Vagina (tissue), 2 donors: Measurements from ENCODE around the gene RAN. TPM values are rescaled to one million over a fixed set of nuclear protein-coding genes. Genes with fewer than 3 reads are reported as not detected.
"Not testable (repeated sequence)": the region's sequence is repeated elsewhere in the genome, so short reads cannot be mapped to it uniquely, and the experiment has no call there.

Experiments
- DNase-seq, 2 donors: peaks; one replicate each; pipeline ENCODE4 v3.0.0-alpha.2; 2017; ENCODE audit errors: extremely low spot score in 2 of 2
- H3K27ac ChIP-seq: fragments of 200-600 bp; sonication (generic); one replicate; pipeline ENCODE4 v1.5.1; 2019
- H3K27me3 ChIP-seq: fragments of 200-600 bp; sonication (generic); one replicate; pipeline ENCODE4 v1.5.1; 2019
- H3K36me3 ChIP-seq, 2 donors: fragments of 200-600 bp; sonication (generic); one replicate each; pipeline ENCODE4 v1.5.1; 2017 to 2019
- H3K4me1 ChIP-seq: fragments of 200-600 bp; sonication (generic); one replicate; pipeline ENCODE4 v1.5.1; 2019
- H3K4me3 ChIP-seq, 2 donors: fragments of 200-600 bp; sonication (generic); 1 replicate in 1 of 2; 2 replicates in 1 of 2; pipeline ENCODE4 v1.5.1; 2016 to 2019
- H3K9me3 ChIP-seq: fragments of 200-600 bp; sonication (generic); one replicate; pipeline ENCODE4 v1.5.1; 2019
- POLR2A ChIP-seq, 2 donors: fragments of 450-650 bp; IDR thresholded peaks; one replicate each; pipeline ENCODE4 v1.6.1; 2017; ENCODE audit warnings: antibody characterized with exemption in 2 of 2, mild to moderate bottlenecking in 2 of 2, moderate library complexity in 2 of 2
- POLR2AphosphoS5 ChIP-seq, 2 donors: sonication (generic); formaldehyde crosslinking; IDR thresholded peaks; one replicate each; pipeline ENCODE4 v1.9.0; 2017; ENCODE audit warnings: antibody characterized with exemption in 2 of 2, mild to moderate bottlenecking in 2 of 2, low read depth in 1 of 2; ENCODE audit not compliant: insufficient read depth in 1 of 2
- intact Hi-C: fragments of 100-400 bp; cut with DNase I; formaldehyde crosslinking; loops from one replicate; pipeline ENCODE4 v1.15.1; 2023
- total RNA-seq: library from RNA; depleted of rRNA; stranded (reverse); fragments of >200 nt; gene quantifications from one replicate; pipeline ENCODE4 v1.2.3, GENCODE V29; 2016
- TF ChIP-seq, protein P1 (sequence below), 3 experiments: fragments of 450-650 bp in 2 of 3; fragments of 200-600 bp in 1 of 3; sonication (generic) in 1 of 3; IDR thresholded peaks; one replicate each; pipeline ENCODE4 v1.5.1; 2017 to 2019; ENCODE audit warnings: antibody characterized with exemption in 3 of 3, mild to moderate bottlenecking in 2 of 3, moderate library complexity in 2 of 3

Gene RAN
- total RNA-seq, 1 donor from 2014 or later, result 250 TPM

DNA sequence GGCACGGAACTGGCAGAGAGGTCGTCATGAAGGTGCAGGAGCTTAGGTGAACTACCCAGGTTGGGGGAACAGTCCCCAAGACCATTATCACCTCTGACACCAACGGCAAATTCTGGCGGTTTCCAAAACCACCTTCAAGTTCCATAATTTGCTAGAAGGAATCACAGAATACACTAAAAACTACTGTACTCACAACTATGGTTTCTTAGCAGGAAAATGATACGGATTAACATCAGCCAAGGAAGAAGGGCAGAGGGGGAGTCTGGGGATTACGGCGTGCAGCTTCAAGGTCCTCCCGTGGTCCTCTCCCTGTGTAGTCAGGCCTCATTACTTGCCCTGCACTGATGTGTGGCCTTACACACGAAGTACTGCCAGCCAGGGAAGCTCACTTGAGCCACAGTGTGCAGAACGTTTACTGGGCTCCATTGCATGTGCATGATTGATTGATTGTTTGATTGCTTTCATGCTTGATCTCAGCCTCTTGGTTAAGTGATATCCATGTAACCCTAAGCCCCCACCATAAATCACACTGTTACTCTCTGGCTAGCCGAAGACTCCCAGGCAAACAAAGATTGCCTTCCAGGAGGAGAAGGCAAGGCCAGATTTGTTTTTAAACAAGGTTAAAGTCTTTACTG, 32.0 kb upstream of the RAN start:
- intact Hi-C loops, result no loop called here

DNA sequence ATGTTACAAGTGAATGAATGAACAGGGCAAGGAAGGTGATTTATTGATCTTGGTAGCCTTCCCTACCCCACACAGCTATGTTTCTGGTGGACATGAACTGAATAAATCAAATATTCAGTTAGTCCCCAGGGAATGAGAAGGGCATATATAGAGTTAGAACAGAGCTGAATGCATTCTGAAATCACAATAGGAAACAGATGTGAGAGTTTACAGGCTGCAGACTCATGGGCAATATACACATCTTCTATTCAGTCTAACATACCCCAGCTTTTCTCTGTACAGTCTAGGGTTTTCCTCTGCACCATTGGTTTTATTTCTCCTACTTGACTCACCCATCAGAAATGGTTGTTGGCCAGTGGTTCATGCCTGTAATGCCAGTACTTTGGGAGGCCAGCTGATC, 25.5 kb upstream of the RAN start:
- DNase-seq, result no peak

More for the DNA sequence above, 32.0 kb upstream of the RAN start:
- Histone ChIP-seq H3K36me3 (no peaks in the 10 kb centered on the region), H3K9me3 (no peaks in the 10 kb centered on the region), H3K4me1 (peaks cover 15% of the 10 kb centered on the region), H3K4me3 (peak overlapping the region; percentile 69 to 94), H3K27me3 (no peaks in the 10 kb centered on the region), H3K27ac (no peak overlapping the region)
- TF ChIP-seq POLR2A (IDR thresholded peaks at IDR 0.05) (no peak), POLR2AphosphoS5 (IDR thresholded peaks at IDR 0.05; ENCODE audit: insufficient read depth in 1 of 2, low read depth in 1 of 2) (no peak)
- TF ChIP-seq, protein P1, sequence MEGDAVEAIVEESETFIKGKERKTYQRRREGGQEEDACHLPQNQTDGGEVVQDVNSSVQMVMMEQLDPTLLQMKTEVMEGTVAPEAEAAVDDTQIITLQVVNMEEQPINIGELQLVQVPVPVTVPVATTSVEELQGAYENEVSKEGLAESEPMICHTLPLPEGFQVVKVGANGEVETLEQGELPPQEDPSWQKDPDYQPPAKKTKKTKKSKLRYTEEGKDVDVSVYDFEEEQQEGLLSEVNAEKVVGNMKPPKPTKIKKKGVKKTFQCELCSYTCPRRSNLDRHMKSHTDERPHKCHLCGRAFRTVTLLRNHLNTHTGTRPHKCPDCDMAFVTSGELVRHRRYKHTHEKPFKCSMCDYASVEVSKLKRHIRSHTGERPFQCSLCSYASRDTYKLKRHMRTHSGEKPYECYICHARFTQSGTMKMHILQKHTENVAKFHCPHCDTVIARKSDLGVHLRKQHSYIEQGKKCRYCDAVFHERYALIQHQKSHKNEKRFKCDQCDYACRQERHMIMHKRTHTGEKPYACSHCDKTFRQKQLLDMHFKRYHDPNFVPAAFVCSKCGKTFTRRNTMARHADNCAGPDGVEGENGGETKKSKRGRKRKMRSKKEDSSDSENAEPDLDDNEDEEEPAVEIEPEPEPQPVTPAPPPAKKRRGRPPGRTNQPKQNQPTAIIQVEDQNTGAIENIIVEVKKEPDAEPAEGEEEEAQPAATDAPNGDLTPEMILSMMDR (IDR thresholded peaks at IDR 0.05), result no peak
- no peak for DNase-seq

DNA sequence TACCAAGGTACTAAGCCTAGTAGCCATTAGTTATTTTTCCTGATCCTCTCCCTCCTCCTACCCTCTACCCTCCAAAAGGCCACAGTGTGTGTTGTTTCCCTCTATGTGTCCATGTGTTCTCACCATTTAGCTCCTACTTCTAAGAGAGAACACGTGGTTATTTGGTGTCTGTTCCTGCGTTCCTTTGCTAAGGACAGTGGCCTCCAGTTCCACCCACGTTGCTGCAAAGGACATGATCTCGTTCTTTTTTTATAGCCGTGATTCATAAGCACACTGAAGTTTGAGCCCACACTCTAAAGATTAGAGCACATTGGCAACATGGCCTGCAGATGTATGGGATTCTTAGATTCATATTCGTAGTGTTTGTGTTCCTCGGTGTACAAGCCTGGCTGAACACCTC, 24.8 kb upstream of the RAN start:
- Histone ChIP-seq H3K27me3 (no peaks in the 10 kb centered on the region), H3K4me3 (no peak overlapping the region), H3K36me3 (no peaks in the 10 kb centered on the region), H3K9me3 (no peaks in the 10 kb centered on the region), H3K27ac (no peak overlapping the region), H3K4me1 (no peaks in the 10 kb centered on the region)
- no peak for TF ChIP-seq POLR2A (IDR thresholded peaks at IDR 0.05)
- TF ChIP-seq, protein P1 (IDR thresholded peaks at IDR 0.05), result no peak
- no peak for TF ChIP-seq POLR2AphosphoS5 (IDR thresholded peaks at IDR 0.05; ENCODE audit: insufficient read depth in 1 of 2, low read depth in 1 of 2)
- intact Hi-C loops, result no loop called here
- no peak for DNase-seq

More for the DNA sequence above, 25.5 kb upstream of the RAN start:
- Histone ChIP-seq H3K27me3 (no peaks in the 10 kb centered on the region), H3K4me1 (no peaks in the 10 kb centered on the region), H3K36me3 (no peaks in the 10 kb centered on the region), H3K4me3 (no peak overlapping the region), H3K9me3 (no peaks in the 10 kb centered on the region), H3K27ac (no peak overlapping the region)
- intact Hi-C loops, result no loop called here
- TF ChIP-seq, protein P1 (IDR thresholded peaks at IDR 0.05), result no peak
- TF ChIP-seq POLR2AphosphoS5 (IDR thresholded peaks at IDR 0.05; ENCODE audit: insufficient read depth in 1 of 2, low read depth in 1 of 2) (no peak), POLR2A (IDR thresholded peaks at IDR 0.05) (no peak)

DNA sequence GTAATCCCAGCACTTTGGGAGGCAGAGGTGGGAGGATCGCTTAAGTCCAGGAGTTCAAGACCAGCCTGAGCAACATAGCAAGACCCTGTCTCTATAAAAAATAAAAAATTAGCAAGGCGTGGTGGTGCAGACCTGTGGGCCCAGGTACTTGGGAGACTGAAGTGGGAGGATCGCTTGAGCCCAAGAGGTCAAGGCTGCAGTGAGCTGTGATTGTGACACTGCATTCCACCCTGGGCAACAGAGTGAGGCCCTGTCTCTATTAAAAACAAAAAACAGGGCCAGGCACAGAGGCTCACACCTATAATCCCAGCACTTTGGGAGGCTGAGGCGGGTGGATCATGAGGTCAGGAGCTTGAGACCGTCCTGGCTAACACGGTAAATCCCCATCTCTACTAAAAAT, 23.8 kb upstream of the RAN start:
- DNase-seq, H3K4me1 ChIP-seq, H3K27me3 ChIP-seq, intact Hi-C loops, H3K4me3 ChIP-seq, H3K27ac ChIP-seq, H3K36me3 ChIP-seq, H3K9me3 ChIP-seq: not testable (repeated sequence)

DNA sequence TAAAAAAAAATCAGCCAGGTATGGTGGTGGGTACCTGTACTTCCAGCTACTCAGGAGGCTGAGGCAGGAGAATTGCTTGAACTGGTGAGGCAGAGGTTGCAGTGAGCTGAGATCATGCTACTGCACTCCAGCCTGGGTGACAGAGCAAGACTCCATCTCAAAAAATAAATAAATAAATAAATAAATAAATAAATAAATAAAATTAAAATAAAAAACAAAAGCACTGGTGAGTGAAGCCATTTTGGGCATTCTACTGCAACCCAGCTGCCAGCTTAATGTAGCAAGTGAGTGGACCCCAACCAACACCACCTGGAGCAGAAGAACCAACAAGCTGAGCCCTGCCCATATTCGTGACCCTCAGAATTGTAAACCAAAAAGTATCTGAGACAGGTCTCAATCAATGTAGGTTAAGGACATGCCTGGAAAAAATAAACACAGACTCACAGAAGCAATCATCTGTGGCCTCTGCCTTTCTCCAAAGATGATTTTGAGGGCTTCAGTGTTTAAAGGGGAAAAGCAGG, 23.0 kb upstream of the RAN start:
- H3K9me3 ChIP-seq, DNase-seq, H3K27me3 ChIP-seq, H3K36me3 ChIP-seq, H3K4me1 ChIP-seq, intact Hi-C loops, H3K4me3 ChIP-seq, H3K27ac ChIP-seq: not testable (repeated sequence)

DNA sequence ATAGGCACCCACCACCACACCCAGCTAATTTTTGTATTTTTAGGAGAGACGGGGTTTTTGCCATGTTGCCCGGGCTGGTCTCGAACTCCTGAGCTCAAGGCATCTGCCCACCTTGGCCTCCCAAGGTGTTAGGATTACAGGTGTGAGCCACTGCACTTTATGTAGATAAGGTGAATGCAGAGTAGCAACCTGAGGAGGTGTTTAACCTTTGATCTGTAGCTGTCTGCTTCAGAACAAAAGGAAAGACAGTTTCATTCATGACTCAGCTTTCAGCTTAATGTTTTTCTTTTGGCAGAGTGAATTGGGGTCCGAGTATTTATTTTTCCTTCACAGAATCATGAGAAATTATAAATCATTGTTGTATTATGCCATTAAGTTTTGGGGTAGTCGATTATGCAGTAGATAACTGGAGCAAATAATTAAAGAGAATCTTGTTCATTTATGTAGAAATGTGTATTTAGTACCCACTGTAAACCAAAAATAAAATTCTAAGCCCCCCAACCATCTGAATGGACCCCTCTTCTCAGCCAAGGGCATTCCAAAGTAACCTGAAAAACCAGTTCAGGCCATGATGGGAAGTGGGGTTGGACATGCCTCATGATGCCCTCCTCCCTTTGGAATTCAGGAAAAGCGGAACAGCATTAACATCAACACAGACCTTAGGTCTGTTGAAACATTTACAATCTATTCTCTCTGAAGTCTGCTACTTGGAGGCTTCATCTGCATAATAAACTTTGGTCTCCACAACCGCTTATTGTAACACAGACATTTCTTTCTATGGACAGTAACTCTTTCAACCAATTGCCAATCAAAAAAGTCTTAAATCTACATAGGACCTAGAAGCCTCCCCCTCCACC, 22.1 kb upstream of the RAN start:
- intact Hi-C loops, result no loop called here
- Histone ChIP-seq H3K9me3 (no peaks in the 10 kb centered on the region), H3K36me3 (no peaks in the 10 kb centered on the region), H3K4me3 (no peak overlapping the region), H3K27ac (no peak overlapping the region), H3K4me1 (no peaks in the 10 kb centered on the region), H3K27me3 (no peaks in the 10 kb centered on the region)
- DNase-seq, result no peak
- TF ChIP-seq POLR2A (IDR thresholded peaks at IDR 0.05) (no peak), POLR2AphosphoS5 (IDR thresholded peaks at IDR 0.05; ENCODE audit: insufficient read depth in 1 of 2, low read depth in 1 of 2) (no peak)
- TF ChIP-seq, protein P1 (IDR thresholded peaks at IDR 0.05), result no peak
